Measurements from ENCODE around the gene ERBB4.

The ERBB4 gene

GRCh38 chr2:212007972-212008371 is 530.6 kb downstream of the ERBB4 start:
- Histone ChIP-seq H3K27ac (no peak overlapping the region), H3K4me3 (no peak overlapping the region)
- DNase-seq (ENCODE audit: low spot score): no peak
- no peak for TF ChIP-seq CTCF (IDR thresholded peaks at IDR 0.05)

GRCh38 chr2:212005085-212005671 is 533.4 kb downstream of the ERBB4 start:
- Histone ChIP-seq H3K4me3 (no peak overlapping the region), H3K27ac (no peak overlapping the region)
- no peak for TF ChIP-seq CTCF (IDR thresholded peaks at IDR 0.05)
- no peak for DNase-seq (ENCODE audit: low spot score)

GRCh38 chr2:212001325-212001724 is 537.3 kb downstream of the ERBB4 start:
- Histone ChIP-seq H3K4me3 (no peak overlapping the region), H3K27ac (no peak overlapping the region)
- TF ChIP-seq CTCF (IDR thresholded peaks at IDR 0.05): no peak
- no peak for DNase-seq (ENCODE audit: low spot score)

- TF ChIP-seq CTCF (IDR thresholded peaks at IDR 0.05): no peak
- DNase-seq (ENCODE audit: low spot score): no peak
- no peak overlapping the region for H3K4me3 ChIP-seq
- H3K27ac ChIP-seq: no peak overlapping the region
Measured at GRCh38 chr2:211996857-211997256, 541.7 kb downstream of the ERBB4 start.

GRCh38 chr2:211994806-211995205 is 543.8 kb downstream of the ERBB4 start:
- H3K4me3 ChIP-seq: no peak overlapping the region
- TF ChIP-seq CTCF (IDR thresholded peaks at IDR 0.05): no peak
- H3K27ac ChIP-seq: no peak overlapping the region
- no peak for DNase-seq (ENCODE audit: low spot score)

GRCh38 chr2:211990335-211990734 is 548.3 kb downstream of the ERBB4 start:
- Histone ChIP-seq H3K27ac (no peak overlapping the region), H3K4me3 (no peak overlapping the region)
- TF ChIP-seq CTCF (IDR thresholded peaks at IDR 0.05): no peak
- DNase-seq (ENCODE audit: low spot score): no peak

GRCh38 chr2:211986313-211986712 is 552.3 kb downstream of the ERBB4 start:
- Histone ChIP-seq H3K27ac (no peak overlapping the region), H3K4me3 (no peak overlapping the region)
- no peak for TF ChIP-seq CTCF (IDR thresholded peaks at IDR 0.05)
- DNase-seq (ENCODE audit: low spot score): no peak
